Right hindlimb (tissue), 1 donor: Measurements from ENCODE around the gene CNTN4.
"Not testable (repeated sequence)": the region's sequence is repeated elsewhere in the genome, so short reads cannot be mapped to it uniquely, and the experiment has no call there.

Experiments
- DNase-seq: peaks from one replicate; pipeline ENCODE4 v3.0.0-alpha.2; 2018

CNTN4 gene

GRCh38 chr3:2870724-2871333 lies 772.2 kb downstream of the CNTN4 start:
- DNase-seq, result no peak

GRCh38 chr3:2872884-2873283 lies 774.2 kb downstream of the CNTN4 start:
- no peak for DNase-seq

GRCh38 chr3:2873986-2874385 lies 775.3 kb downstream of the CNTN4 start:
- no peak for DNase-seq

GRCh38 chr3:2875699-2876098 lies 777.0 kb downstream of the CNTN4 start:
- DNase-seq, result no peak

GRCh38 chr3:2876362-2876761 lies 777.7 kb downstream of the CNTN4 start:
- no peak for DNase-seq

GRCh38 chr3:2879023-2879422 lies 780.4 kb downstream of the CNTN4 start:
- DNase-seq, result no peak

GRCh38 chr3:2879587-2879986 lies 780.9 kb downstream of the CNTN4 start:
- no peak for DNase-seq

GRCh38 chr3:2880218-2880756 lies 781.6 kb downstream of the CNTN4 start:
- DNase-seq, result no peak

GRCh38 chr3:2883283-2883682 lies 784.6 kb downstream of the CNTN4 start:
- DNase-seq, result no peak

- DNase-seq, result no peak
Observed at GRCh38 chr3:2888592-2888991, 789.9 kb downstream of the CNTN4 start.

GRCh38 chr3:2889736-2890135 lies 791.1 kb downstream of the CNTN4 start:
- peak; percentile 25 for DNase-seq

GRCh38 chr3:2896308-2896939 lies 797.8 kb downstream of the CNTN4 start:
- no peak for DNase-seq

GRCh38 chr3:2897821-2898220 lies 799.2 kb downstream of the CNTN4 start:
- DNase-seq, result no peak

GRCh38 chr3:2898591-2899353 lies 800.1 kb downstream of the CNTN4 start:
- no peak for DNase-seq

GRCh38 chr3:2904054-2904453 lies 805.4 kb downstream of the CNTN4 start:
- DNase-seq, result no peak

- DNase-seq, result no peak
Observed at GRCh38 chr3:2908693-2909351, 810.2 kb downstream of the CNTN4 start.

- no peak for DNase-seq
Observed at GRCh38 chr3:2910997-2911396, 812.3 kb downstream of the CNTN4 start.

- DNase-seq, result no peak
Observed at GRCh38 chr3:2915826-2916225, 817.2 kb downstream of the CNTN4 start.

GRCh38 chr3:2916640-2917039 lies 818.0 kb downstream of the CNTN4 start:
- not testable (repeated sequence) for DNase-seq

GRCh38 chr3:2920103-2920502 lies 821.4 kb downstream of the CNTN4 start:
- DNase-seq, result no peak

GRCh38 chr3:2921452-2921851 lies 822.8 kb downstream of the CNTN4 start:
- DNase-seq, result no peak

- DNase-seq, result no peak
Observed at GRCh38 chr3:2921903-2922302, 823.2 kb downstream of the CNTN4 start.

GRCh38 chr3:2923390-2923789 lies 824.7 kb downstream of the CNTN4 start:
- DNase-seq, result no peak
